Lower lobe of right lung (tissue), 2 donors: ENCODE data around the gene SOBP. TPM values are rescaled to one million over a fixed set of nuclear protein-coding genes. Genes with fewer than 3 reads are reported as not detected.

Source experiments
- ATAC-seq, 2 donors: fragments of 200-7000 bp; cut with Tn5 transposase; one replicate each; pipeline ENCODE4 v1.9.1; 2020 to 2022; ENCODE audit warnings: mild to moderate bottlenecking in 2 of 2, moderate library complexity in 2 of 2
- DNase-seq: peaks from one replicate; pipeline ENCODE4 v3.0.0-alpha.2; 2020
- H3K27ac ChIP-seq: fragments of 200-600 bp; one replicate; pipeline ENCODE4 v1.8.0; 2022
- H3K27me3 ChIP-seq: fragments of 200-600 bp; one replicate; pipeline ENCODE4 v1.8.0; 2022; ENCODE audit warnings: low read depth
- H3K36me3 ChIP-seq: fragments of 200-600 bp; one replicate; pipeline ENCODE4 v1.8.0; 2022; ENCODE audit warnings: mild to moderate bottlenecking
- H3K4me1 ChIP-seq: fragments of 200-600 bp; one replicate; pipeline ENCODE4 v1.8.0; 2022
- H3K4me3 ChIP-seq: fragments of 200-600 bp; one replicate; pipeline ENCODE4 v1.8.0; 2022; ENCODE audit warnings: mild to moderate bottlenecking
- H3K9me3 ChIP-seq: fragments of 200-600 bp; one replicate; pipeline ENCODE4 v1.8.0; 2022
- intact Hi-C: fragments of 100-400 bp; cut with DNase I; formaldehyde crosslinking; loops from one replicate; pipeline ENCODE4 v1.11.0; 2022
- total RNA-seq: library from RNA; stranded (reverse); fragmentation: NEBNext Ultra II Directional; extraction: Animal tissue kit (Norgen Biotek cat#: 25700); gene quantifications from one replicate; pipeline ENCODE4 v1.2.1, GENCODE V29; 2021
- TF ChIP-seq, protein P1 (sequence below): fragments of 200-600 bp; IDR thresholded peaks from one replicate; pipeline ENCODE4 v1.8.0; 2022; ENCODE audit warnings: antibody characterized with exemption, mild to moderate bottlenecking
- donor health status: DM: no; HTN: yes; CAD: no; lungs with severe emphysema.

The SOBP gene
- total RNA-seq, 1 donor from 2014 or later, result 6.9 TPM

DNA sequence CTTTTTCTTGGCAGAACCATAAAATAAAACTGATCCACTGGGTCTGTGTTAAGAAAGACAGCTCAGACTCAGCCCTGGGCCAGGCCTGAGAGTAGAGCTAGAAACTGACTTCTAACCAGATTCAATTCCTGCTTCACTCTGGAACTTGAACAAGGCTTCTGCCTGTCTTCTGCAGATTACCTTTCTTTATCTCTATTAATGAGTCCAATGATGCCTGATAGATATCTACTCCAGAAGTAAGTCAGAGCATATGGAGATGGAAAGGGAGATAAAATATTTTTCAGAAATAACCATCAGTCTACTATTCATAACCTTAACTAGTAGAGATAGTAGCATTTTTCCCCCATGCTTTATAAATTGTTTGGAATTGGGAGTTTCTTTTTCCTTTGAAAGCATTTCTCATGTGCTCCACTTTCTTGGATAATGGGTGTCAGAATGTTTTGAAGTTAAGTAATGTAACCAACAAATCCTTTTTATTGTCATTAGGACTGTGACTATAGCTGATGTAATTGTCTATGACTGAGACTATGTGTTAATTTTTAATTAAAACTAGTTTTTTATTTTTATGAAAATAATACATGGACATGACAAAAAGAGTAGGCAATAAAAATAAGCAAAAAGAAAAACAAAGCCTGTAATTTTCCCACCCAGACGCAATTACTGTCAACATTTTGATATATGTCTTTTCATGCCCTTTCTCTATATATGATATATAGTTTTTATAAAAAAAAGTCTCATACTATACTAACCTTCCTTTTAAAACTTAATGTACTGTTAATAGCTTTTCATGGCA, 7.2 kb downstream of the SOBP start:
- Histone ChIP-seq H3K9me3 (no peaks in the 10 kb centered on the region), H3K27me3 (no peaks in the 10 kb centered on the region), H3K4me3 (no peak overlapping the region), H3K36me3 (no peaks in the 10 kb centered on the region), H3K4me1 (peaks cover 43% of the 10 kb centered on the region), H3K27ac (no peak overlapping the region)
- TF ChIP-seq, protein P1, sequence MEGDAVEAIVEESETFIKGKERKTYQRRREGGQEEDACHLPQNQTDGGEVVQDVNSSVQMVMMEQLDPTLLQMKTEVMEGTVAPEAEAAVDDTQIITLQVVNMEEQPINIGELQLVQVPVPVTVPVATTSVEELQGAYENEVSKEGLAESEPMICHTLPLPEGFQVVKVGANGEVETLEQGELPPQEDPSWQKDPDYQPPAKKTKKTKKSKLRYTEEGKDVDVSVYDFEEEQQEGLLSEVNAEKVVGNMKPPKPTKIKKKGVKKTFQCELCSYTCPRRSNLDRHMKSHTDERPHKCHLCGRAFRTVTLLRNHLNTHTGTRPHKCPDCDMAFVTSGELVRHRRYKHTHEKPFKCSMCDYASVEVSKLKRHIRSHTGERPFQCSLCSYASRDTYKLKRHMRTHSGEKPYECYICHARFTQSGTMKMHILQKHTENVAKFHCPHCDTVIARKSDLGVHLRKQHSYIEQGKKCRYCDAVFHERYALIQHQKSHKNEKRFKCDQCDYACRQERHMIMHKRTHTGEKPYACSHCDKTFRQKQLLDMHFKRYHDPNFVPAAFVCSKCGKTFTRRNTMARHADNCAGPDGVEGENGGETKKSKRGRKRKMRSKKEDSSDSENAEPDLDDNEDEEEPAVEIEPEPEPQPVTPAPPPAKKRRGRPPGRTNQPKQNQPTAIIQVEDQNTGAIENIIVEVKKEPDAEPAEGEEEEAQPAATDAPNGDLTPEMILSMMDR, result no peak
- DNase-seq (no peak), ATAC-seq (no peak)
- intact Hi-C loops, result no loop called here

DNA sequence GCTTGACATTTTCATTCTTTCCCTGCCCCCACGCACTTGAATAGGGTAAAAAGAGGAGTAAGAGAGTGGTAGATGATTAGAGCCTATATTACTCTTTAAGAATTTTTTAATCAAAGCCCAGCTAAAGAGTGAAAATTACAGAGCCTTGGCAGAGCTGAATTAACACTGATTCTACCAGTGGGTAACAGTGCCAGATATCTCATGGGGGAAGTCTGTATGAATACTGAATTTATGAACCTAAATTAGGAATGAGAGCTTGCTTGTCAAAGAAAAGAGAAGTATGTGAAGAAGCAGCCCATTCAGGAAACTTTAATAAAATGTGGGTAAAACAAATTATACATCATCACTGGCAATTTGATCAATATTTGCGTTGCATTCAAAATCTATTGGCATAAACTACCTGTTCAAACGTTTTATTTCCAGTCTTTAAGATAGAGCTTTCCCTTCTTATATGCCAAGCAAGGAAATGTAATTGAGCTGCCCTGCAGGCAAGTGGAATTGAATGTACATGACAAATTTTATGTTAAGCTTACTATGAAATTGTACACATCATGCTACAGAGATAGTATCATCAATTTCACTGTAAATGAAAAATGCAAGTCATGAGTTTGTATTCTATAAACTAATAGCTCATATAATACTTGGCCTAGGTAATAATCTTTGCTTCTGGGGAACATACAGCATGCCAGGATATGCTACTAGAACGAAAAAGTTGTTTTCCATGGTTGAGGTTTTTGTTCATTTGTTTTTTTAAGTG, 14.5 kb downstream of the SOBP start:
- Histone ChIP-seq H3K4me1 (no peaks in the 10 kb centered on the region), H3K27me3 (no peaks in the 10 kb centered on the region), H3K27ac (no peak overlapping the region), H3K4me3 (no peak overlapping the region), H3K9me3 (no peaks in the 10 kb centered on the region), H3K36me3 (no peaks in the 10 kb centered on the region)
- ATAC-seq (no peak), DNase-seq (no peak)
- intact Hi-C loops, result no loop called here
- TF ChIP-seq, protein P1, result no peak

DNA sequence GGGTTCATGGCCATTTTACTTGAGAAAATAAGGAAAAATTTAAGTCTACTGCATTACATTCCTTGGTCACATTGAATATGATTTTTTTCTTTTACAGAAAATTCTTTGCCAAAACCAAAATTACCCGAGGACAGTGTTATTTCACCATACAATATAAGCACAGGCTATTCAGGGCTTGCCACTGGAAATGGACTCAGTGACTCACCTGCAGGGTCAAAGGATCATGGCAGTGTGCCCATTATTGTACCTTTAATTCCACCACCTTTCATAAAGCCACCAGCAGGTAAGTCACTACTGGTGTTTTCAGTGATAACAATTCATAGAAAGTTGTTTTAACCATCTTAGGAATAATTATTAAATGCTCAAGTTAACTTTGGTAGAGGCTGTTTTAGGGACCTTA, 16.2 kb downstream of the SOBP start:
- intact Hi-C loops, result no loop called here
- Histone ChIP-seq H3K9me3 (no peaks in the 10 kb centered on the region), H3K36me3 (no peaks in the 10 kb centered on the region), H3K4me3 (no peak overlapping the region), H3K27ac (no peak overlapping the region), H3K4me1 (no peaks in the 10 kb centered on the region), H3K27me3 (no peaks in the 10 kb centered on the region)
- ATAC-seq, result no peak
- TF ChIP-seq, protein P1, result no peak
- DNase-seq, result no peak

DNA sequence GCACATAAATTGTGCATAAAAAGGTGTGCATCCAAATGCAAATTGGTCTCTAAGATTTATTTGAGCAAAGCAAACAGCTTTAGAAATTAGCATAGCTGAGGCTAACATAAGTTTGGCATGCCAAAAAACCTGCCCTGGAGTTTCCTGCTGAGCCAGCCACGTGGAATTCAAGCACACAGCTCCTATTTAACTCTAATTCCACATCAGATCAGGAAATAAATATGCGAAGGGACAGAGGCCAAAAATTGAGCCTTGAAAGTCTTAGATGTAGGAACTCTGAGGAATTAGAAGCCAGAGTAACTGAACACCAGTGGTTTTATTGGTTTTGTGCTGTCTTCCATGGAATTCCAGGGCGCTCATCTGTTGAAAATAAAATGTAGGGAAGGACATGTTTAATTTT, 19.6 kb downstream of the SOBP start:
- DNase-seq, result no peak

DNA sequence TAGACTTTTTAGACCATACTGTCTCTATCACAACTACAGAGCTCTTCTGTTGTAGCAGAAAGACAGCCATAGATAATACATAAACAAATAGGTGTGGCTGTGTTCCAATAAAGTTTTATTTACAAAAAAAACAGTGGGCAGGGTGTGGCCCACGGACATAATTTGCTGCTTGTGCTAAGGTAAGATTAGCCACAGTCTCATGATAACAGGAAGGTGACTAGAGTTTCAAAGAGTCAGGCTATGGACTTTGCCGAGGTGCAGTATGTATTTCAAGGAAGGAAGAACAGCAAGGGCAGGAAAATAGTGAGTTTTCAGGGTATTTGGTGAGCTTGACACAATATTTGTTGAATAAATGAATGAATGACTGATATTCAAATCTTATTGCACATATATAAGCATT, 20.2 kb downstream of the SOBP start:
- intact Hi-C loops, result no loop called here
- DNase-seq, result no peak
- H3K4me1 ChIP-seq, result no peaks in the 10 kb centered on the region
- H3K4me3 ChIP-seq, result no peak overlapping the region
- H3K27ac ChIP-seq, result no peak overlapping the region
- TF ChIP-seq, protein P1, result no peak
- no peaks in the 10 kb centered on the region for H3K9me3 ChIP-seq
- H3K27me3 ChIP-seq, result no peaks in the 10 kb centered on the region
- no peak for ATAC-seq
- H3K36me3 ChIP-seq, result no peaks in the 10 kb centered on the region

More for the DNA sequence above, 19.6 kb downstream of the SOBP start:
- intact Hi-C loops, result no loop called here
- H3K27ac ChIP-seq, result no peak overlapping the region
- no peaks in the 10 kb centered on the region for H3K4me1 ChIP-seq
- TF ChIP-seq, protein P1, result no peak
- ATAC-seq, result no peak
- no peaks in the 10 kb centered on the region for H3K27me3 ChIP-seq
- H3K36me3 ChIP-seq, result no peaks in the 10 kb centered on the region
- H3K9me3 ChIP-seq, result no peaks in the 10 kb centered on the region
- no peak overlapping the region for H3K4me3 ChIP-seq
